ENCODE results near the gene LPP. TPM values are rescaled to one million over a fixed set of nuclear protein-coding genes. Genes with fewer than 3 reads are reported as not detected.

LPP gene
- total and polyA plus RNA-seq, 10 of the 15 experiments (the other 5 are each of a cell fraction or from before 2014, with no cell fraction given), result under 0.01 to 0.62 (median 0.03) TPM

DNA sequence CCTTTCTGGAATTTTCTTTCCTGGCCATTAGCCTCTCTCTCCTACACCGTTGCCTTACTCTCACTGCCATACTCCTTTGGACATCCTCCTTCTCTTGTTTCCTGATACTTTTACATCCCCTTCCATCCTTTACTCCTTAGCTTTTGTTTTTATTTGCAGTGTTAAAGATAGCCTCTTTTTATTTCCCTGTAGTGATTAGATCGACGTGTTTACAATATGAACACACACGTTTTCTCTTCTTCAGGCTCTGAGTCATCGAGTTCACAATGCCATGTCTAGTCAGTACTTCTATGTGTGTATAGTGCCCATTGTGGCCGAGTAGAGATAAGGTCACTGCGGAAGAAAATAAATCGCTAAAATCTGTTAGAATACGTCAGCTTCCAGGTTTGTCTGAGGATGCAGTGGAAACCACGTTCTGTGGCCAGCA, 208.5 kb downstream of the LPP start:
- no TSS peak for BruUV-seq (replicated peaks)
- no peak overlapping the region for H3K27ac ChIP-seq (ENCODE audit: control insufficient read depth, insufficient read depth)
- no peak for DNase-seq (ENCODE audit: low read depth, low spot score)
- H3K9ac ChIP-seq (ENCODE audit: control insufficient read depth, insufficient read depth, low read length), result no peak overlapping the region
- intact Hi-C loops (cut with micrococcal nuclease; ENCODE audit: unreplicated experiment), result no loop called here
- no peak overlapping the region for H3K4me3 ChIP-seq
- 44% methylated on average over 10 of the region's 10 CpGs for WGBS (ENCODE audit: insufficient coverage, insufficient replicate concordance, low lambda C conversion rate, missing lambda C conversion rate)
- no peaks in the 10 kb centered on the region for H3K79me2 ChIP-seq (ENCODE audit: control insufficient read depth, insufficient read depth, low read length)
- H4K20me1 ChIP-seq (ENCODE audit: control insufficient read depth, insufficient read depth), result no peaks in the 10 kb centered on the region
- H3K27me3 ChIP-seq (replicated peaks in 1 of 2; ENCODE audit: control insufficient read depth in 2 of 2, insufficient read depth in 2 of 2, low read length in 1 of 2), result peaks cover 4 to 8% of the 10 kb centered on the region in 2 experiments
- FAIRE-seq, result no peak
- no peak overlapping the region for H3K4me2 ChIP-seq (ENCODE audit: control insufficient read depth, insufficient read depth)
- CTCF ChIA-PET, result no interaction called here
- SMC1A ChIA-PET (ENCODE audit: uncharacterized antibody, unreplicated experiment), result no interaction called here
- in situ Hi-C loops (cut with MboI), result no loop called here
- POLR2A ChIA-PET, result no interaction called here
- RAD21 ChIA-PET (ENCODE audit: unreplicated experiment), result no interaction called here
- ATAC-seq, result no peak
- no peak overlapping the region for H2AFZ ChIP-seq (ENCODE audit: control insufficient read depth, low read depth, low read length)
- no peaks in the 10 kb centered on the region for H3K4me1 ChIP-seq (ENCODE audit: control insufficient read depth, insufficient read depth, low read length)
- no peaks in the 10 kb centered on the region for H3K36me3 ChIP-seq (ENCODE audit: control insufficient read depth in 2 of 2, insufficient read depth in 2 of 2, low read length in 1 of 2)
- no peaks in the 10 kb centered on the region for H3K9me3 ChIP-seq (replicated peaks; ENCODE audit: control insufficient read depth, insufficient read depth, low read length)
- TF ChIP-seq KDM1A (IDR thresholded peaks at IDR 0.05; ENCODE audit: borderline replicate concordance) (no peak), PML (IDR thresholded peaks at IDR 0.05; ENCODE audit: low read length) (no peak), TCF3 (IDR thresholded peaks at IDR 0.05; ENCODE audit: borderline replicate concordance, insufficient read depth, low read depth, low read length) (no peak), PAX5 (IDR thresholded peaks at IDR 0.05; ENCODE audit: borderline replicate concordance, low read depth, low read length) (no peak), ZZZ3 (IDR thresholded peaks at IDR 0.05; ENCODE audit: control insufficient read depth, insufficient read length, low read depth) (no peak)
- TF ChIP-seq, protein P1, sequence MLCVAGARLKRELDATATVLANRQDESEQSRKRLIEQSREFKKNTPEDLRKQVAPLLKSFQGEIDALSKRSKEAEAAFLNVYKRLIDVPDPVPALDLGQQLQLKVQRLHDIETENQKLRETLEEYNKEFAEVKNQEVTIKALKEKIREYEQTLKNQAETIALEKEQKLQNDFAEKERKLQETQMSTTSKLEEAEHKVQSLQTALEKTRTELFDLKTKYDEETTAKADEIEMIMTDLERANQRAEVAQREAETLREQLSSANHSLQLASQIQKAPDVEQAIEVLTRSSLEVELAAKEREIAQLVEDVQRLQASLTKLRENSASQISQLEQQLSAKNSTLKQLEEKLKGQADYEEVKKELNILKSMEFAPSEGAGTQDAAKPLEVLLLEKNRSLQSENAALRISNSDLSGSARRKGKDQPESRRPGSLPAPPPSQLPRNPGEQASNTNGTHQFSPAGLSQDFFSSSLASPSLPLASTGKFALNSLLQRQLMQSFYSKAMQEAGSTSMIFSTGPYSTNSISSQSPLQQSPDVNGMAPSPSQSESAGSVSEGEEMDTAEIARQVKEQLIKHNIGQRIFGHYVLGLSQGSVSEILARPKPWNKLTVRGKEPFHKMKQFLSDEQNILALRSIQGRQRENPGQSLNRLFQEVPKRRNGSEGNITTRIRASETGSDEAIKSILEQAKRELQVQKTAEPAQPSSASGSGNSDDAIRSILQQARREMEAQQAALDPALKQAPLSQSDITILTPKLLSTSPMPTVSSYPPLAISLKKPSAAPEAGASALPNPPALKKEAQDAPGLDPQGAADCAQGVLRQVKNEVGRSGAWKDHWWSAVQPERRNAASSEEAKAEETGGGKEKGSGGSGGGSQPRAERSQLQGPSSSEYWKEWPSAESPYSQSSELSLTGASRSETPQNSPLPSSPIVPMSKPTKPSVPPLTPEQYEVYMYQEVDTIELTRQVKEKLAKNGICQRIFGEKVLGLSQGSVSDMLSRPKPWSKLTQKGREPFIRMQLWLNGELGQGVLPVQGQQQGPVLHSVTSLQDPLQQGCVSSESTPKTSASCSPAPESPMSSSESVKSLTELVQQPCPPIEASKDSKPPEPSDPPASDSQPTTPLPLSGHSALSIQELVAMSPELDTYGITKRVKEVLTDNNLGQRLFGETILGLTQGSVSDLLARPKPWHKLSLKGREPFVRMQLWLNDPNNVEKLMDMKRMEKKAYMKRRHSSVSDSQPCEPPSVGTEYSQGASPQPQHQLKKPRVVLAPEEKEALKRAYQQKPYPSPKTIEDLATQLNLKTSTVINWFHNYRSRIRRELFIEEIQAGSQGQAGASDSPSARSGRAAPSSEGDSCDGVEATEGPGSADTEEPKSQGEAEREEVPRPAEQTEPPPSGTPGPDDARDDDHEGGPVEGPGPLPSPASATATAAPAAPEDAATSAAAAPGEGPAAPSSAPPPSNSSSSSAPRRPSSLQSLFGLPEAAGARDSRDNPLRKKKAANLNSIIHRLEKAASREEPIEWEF (IDR thresholded peaks at IDR 0.05; ENCODE audit: insufficient replicate concordance, low read depth, low read length), result no peak
- TF ChIP-seq, protein P2, sequence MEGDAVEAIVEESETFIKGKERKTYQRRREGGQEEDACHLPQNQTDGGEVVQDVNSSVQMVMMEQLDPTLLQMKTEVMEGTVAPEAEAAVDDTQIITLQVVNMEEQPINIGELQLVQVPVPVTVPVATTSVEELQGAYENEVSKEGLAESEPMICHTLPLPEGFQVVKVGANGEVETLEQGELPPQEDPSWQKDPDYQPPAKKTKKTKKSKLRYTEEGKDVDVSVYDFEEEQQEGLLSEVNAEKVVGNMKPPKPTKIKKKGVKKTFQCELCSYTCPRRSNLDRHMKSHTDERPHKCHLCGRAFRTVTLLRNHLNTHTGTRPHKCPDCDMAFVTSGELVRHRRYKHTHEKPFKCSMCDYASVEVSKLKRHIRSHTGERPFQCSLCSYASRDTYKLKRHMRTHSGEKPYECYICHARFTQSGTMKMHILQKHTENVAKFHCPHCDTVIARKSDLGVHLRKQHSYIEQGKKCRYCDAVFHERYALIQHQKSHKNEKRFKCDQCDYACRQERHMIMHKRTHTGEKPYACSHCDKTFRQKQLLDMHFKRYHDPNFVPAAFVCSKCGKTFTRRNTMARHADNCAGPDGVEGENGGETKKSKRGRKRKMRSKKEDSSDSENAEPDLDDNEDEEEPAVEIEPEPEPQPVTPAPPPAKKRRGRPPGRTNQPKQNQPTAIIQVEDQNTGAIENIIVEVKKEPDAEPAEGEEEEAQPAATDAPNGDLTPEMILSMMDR (IDR thresholded peaks at IDR 0.05 in 2 of 3, conservative IDR thresholded peaks at IDR 0.05 in 1 of 3; ENCODE audit: control insufficient read depth in 2 of 3, extremely low read depth in 1 of 3, insufficient read depth in 1 of 3, low read depth in 3 of 3, low read length in 3 of 3), result no peak
- TF ChIP-seq, protein P3, sequence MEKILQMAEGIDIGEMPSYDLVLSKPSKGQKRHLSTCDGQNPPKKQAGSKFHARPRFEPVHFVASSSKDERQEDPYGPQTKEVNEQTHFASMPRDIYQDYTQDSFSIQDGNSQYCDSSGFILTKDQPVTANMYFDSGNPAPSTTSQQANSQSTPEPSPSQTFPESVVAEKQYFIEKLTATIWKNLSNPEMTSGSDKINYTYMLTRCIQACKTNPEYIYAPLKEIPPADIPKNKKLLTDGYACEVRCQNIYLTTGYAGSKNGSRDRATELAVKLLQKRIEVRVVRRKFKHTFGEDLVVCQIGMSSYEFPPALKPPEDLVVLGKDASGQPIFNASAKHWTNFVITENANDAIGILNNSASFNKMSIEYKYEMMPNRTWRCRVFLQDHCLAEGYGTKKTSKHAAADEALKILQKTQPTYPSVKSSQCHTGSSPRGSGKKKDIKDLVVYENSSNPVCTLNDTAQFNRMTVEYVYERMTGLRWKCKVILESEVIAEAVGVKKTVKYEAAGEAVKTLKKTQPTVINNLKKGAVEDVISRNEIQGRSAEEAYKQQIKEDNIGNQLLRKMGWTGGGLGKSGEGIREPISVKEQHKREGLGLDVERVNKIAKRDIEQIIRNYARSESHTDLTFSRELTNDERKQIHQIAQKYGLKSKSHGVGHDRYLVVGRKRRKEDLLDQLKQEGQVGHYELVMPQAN (conservative IDR thresholded peaks at IDR 0.05), result no peak
- TF ChIP-seq, protein P4, sequence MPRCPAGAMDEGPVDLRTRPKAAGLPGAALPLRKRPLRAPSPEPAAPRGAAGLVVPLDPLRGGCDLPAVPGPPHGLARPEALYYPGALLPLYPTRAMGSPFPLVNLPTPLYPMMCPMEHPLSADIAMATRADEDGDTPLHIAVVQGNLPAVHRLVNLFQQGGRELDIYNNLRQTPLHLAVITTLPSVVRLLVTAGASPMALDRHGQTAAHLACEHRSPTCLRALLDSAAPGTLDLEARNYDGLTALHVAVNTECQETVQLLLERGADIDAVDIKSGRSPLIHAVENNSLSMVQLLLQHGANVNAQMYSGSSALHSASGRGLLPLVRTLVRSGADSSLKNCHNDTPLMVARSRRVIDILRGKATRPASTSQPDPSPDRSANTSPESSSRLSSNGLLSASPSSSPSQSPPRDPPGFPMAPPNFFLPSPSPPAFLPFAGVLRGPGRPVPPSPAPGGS (IDR thresholded peaks at IDR 0.05; ENCODE audit: borderline replicate concordance, insufficient read depth, low read depth, low read length, poor library complexity, severe bottlenecking), result no peak
- TF ChIP-seq, protein P5, sequence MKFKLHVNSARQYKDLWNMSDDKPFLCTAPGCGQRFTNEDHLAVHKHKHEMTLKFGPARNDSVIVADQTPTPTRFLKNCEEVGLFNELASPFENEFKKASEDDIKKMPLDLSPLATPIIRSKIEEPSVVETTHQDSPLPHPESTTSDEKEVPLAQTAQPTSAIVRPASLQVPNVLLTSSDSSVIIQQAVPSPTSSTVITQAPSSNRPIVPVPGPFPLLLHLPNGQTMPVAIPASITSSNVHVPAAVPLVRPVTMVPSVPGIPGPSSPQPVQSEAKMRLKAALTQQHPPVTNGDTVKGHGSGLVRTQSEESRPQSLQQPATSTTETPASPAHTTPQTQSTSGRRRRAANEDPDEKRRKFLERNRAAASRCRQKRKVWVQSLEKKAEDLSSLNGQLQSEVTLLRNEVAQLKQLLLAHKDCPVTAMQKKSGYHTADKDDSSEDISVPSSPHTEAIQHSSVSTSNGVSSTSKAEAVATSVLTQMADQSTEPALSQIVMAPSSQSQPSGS (IDR thresholded peaks at IDR 0.05; ENCODE audit: low read length), result no peak

All from GM12878 (cell line).